Activated naive CD4-positive, alpha-beta T cell (primary cell): Measurements from ENCODE around the gene DYNC1LI1.
"Not testable (repeated sequence)": the region's sequence is repeated elsewhere in the genome, so short reads cannot be mapped to it uniquely, and the experiment has no call there.

ENCODE experiments used
- DNase-seq, 4 experiments: peaks; one replicate each; lab custom pipeline; 2025; lab: John Stamatoyannopoulos, UW

DYNC1LI1 gene

DNA sequence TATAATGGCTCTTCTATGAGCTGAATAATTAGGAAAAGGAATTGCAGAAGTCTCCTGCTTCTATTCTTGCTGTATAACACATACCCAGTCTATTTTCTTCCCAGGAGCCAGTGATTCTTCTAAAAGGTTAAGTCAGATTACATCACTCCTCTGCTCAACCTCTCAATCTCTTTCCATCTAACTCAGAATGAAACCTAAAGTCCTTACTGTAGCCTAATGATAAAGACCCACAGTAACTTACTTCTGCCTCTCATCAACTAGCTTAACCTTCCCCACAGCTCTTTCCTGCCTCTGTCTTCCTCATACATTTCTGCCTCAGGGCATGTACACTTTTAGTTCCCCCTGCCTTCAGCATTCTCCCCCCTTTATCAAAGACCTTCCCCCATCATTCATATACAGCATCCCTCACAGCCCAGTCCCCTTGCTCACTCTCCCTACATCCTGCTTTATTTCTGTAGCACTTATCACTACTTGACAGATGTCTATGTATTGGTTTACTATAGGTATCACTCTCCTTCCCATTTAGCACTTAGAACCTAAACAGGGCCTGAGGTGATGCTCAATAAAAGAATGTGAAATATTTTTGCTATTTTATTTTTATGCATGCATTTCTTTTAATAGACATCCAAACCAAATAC lies 39.5 kb downstream of the DYNC1LI1 start:
- DNase-seq: no peak

DNA sequence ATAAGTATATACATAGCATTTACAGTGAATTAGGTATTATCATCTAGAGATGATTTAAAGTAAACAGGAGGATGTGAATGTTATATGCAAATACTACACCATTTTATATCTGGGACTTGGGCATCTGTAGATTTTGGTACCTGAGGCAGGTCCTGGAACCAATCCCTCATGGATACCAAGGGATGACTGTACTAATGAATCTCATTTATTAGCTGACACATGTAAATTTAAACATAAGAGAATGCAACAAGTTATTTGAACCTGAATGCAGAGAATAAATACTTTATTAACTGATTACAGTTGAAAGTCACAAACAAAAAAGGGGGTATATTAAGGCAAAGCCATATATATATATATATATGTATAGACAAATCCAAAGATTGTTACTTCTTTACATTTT lies 44.9 kb downstream of the DYNC1LI1 start:
- no peak for DNase-seq

DNA sequence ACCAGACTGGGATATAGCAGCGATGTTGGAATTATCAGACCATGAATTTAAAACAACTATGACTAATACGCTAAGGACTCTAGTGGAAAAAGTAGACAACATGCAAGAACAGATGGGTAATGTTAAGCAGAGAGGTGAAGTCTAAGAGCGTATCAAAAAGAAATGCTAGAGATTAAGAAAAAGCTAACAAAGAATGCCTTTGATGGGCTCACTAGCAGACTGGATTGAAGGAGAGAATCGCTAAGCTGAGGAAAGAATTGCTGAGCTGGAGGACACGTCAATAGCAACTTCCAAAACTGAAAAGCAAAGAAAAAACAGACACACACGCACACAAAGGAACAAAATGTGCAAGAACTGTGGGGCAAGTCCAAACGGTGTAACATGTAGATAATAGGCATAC lies 48.0 kb downstream of the DYNC1LI1 start:
- DNase-seq: no peak

DNA sequence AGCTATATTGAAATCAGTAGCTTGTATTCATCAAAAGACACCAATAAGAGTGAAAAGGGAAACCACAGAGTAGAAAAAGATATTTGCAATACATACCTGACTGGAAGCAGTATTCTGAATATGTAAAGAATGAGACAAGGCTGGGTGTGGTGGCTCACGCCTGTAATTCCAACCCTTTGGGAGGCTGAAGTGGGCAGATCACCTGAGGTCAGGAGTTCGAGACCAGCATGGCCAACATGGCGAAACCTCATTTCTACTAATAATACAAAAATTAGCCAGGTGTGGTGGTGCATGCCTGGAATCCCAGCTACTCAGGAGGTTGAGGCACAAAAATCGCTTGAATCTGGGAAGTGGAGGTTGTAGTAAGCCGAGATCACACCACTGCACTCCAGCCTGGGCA lies 51.7 kb downstream of the DYNC1LI1 start:
- DNase-seq: not testable (repeated sequence)

DNA sequence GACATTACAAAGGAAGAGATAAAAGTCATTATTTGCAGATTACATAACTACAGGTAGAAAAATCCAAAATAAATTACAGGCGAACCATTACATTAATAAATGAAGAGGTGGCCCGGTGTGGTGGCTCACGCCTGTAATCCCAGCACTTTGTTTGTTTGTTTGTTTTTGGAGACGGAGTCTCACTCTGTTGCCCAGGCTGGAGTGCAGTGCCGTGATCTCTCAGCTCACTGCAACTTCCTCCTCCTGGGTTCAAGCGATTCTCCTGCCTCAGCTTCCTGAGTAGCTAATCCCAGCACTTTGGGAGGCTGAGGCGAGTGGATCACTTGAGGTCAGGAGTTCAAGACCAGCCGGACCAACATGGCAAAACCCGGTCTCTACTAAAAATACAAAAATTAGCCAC lies 53.9 kb downstream of the DYNC1LI1 start:
- not testable (repeated sequence) for DNase-seq

DNA sequence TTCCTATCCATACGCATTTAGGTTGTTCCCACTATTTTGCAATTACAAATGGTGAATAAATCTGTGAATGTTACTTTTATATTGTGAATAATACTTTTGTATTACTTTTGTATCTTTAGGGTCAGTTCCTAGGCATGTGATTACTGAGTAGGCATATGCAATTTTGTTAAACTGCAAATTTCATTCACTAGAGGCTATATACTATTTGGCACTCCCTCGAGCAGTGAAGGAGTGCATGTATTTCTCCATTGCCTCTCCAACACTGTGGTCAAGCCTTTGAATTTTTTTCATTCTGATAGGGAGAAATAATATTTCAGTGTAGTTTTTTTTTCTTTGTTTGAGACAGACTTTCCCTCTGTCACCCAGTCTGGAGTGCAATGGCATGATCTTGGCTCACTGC lies 59.7 kb downstream of the DYNC1LI1 start:
- no peak for DNase-seq

DNA sequence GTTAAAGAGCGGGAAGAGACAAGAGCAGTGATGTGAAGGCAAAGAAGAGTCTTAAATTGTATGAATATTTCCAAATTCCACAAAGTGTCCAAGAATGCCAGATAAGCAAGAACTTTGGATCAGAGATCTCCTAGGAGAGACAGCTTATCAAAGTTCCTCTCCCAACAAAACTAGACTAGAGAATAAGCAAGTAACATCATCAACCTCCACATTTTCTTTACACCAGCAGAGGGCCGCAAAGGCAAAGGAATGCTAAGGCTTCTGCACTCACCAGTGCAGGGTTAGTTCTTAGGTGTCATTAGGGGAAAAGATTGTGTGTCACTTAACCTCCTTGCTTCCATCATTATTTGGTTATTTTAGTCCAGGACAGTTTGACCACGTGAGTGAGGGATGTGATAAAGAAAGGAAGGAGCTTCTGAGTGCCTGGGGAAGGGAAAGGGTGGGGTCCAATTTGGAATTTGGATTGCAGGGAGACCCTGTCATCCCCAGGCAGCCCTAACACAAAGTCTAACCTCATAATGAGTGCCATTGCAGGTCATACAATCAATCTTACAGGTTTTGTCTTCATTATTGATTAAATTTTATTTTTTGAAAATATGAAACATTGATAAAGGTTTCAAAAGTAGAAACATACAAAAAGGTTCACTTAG lies 60.5 kb downstream of the DYNC1LI1 start:
- peak in 2 of 4 experiments; percentile 17 to 58 for DNase-seq

DNA sequence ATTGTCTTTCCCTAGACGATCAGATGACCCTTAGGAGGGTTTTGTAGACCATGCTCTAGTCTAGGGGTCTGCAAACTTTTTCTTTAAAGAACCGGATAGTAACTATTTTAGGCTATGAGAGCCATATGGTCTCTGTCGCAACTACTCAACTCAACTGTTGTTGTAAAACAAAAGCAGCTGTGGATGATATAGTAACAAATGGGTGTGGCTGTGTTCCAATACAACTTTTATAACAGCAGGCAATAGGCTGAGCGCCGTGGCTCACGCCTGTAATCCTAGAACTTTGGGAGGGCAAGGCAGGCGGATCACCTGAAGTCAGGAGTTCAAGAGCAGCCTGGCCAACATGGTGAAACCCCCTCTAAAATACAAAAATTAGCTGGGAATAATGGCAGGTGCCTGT lies 61.9 kb downstream of the DYNC1LI1 start:
- DNase-seq: no peak

DNA sequence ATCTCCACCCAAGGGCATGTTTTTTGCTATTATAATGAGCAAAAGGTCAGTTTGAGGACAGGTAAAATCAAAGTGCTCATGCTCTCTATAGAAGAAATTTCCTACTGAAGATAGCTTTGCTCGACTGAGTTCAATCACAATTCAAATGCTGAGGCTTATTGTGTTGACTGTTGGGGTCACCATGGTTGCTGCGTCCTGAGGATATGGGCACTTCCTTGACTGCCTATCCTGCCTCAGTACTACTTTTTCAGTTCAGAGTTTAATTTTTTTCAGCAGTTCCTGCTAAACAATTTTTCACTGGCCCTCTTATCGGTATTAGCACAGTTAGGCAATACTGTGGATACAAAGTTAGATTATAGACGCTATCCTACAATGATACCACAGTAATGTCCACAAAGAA lies 64.2 kb downstream of the DYNC1LI1 start:
- no peak for DNase-seq

DNA sequence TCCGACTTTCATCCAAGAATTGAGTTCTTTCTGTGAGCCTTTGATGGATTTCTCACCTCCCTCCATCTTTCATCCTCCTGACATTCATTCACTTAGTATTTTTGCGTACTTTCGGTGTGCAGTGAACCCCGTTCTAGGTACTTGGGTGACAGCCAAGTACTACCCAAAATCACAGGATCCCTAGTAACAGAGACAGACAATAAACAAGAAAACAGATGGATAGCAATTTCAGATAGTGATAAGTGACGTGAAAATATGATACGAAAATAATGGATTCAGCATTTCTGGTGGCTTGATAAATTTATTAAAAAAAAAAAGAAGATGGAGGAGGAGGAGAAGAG lies 67.7 kb downstream of the DYNC1LI1 start:
- no peak for DNase-seq

DNA sequence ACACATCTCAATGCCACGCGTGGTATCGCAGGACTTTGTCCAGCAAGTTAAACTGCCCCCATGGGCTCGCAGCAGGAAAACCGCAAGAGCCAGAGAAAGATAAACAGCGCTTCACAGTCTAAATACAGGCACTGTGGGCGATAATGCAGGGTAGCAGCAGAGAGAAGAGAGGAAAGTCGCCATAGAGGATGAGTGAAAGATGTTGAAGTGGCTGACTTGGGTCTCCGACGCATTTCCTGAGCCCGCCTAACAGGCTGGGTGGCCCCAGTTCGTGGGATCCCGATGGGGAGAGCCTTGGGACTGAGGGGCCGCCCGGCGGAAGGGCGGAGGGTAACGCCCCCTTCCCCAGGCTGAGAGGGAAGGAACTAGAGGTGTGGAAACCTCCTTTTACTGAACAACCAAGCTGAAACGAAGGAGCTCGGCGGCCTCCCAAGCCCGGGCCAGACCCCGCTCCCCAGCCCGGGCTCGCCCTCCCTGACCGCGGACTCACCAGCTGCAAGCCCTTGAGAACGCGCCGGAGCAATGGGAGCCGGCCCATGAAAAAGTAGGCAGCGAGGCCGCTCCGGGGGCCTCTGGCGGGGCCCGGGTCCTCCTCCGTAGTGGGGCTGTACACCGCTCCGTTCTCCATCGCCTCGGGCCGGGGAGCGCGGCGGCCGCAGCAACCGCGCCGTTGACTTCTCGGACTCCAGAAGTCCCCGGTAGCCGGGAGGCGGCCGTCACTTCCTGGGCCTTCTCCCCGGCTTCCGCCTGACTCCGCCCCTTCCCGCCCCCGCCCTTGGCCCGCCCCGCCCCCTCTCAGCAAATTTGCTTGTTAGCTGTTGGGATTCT lies 68.3 kb downstream of the DYNC1LI1 start, which contains the start of gene CMTM6:
CMTM6 (minus strand) TSS at position 735 of the 828 bp plus-strand sequence; CDS start at position 628, 107 bp downstream.
- DNase-seq: peak; percentile 34 to 75 (median 63)

DNA sequence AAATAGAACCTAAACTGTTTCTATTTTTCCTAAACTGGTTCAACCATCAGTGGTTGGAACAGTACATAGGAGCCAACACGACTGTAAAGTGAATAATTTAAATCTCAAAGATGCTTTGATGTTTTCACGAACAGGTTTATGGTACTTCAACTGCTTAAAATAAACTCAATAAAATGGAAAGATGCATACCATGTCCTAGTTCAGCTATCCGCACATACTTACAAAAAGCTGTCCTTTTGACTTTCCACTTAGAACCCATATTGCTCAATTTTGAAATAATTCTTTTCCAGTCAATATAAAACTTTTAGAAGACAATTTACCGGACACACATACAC lies 68.9 kb downstream of the DYNC1LI1 start:
- no peak for DNase-seq

DNA sequence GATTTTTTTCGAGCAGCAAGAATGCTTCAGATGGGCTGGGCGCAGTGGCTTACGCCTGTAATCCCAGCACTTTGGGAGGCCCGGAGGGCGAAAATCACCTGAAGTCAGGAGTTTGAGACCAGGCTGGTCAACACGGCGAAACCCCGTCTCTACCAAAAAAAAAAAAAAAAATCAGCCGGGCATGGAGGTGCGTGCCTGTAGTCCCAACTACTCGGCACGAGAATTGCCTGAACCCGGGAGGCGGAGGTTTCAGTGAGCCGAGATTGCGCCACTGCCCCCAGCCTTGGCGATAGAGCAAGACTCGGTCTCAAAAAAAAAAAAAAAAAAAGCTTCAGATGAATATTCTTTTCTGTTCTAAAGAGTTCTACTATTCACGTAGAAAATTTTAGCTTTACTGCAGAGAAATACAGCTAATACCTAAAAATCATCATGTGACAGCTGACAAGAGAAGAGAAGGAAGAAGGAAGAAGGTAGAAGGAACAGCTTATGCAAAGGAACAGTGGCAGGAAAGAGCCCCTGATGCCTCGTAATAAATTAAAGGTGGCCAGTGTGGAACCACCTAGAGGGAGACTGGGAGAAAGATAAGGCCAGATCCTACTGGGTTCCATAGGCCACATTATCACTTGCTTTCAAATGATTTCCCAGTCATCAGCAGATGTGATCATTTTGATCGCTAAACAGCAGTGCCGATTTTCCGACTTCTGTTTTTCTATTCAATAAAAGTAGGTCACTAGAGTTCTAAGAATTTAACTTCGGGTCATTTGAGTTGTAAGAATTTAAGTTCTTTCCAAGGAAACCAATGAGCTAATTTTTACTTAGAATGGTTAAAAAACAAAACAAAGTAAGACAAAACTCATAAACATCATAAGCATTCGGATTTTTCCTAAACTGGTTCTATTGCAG lies 69.5 kb downstream of the DYNC1LI1 start:
- DNase-seq: no peak

DNA sequence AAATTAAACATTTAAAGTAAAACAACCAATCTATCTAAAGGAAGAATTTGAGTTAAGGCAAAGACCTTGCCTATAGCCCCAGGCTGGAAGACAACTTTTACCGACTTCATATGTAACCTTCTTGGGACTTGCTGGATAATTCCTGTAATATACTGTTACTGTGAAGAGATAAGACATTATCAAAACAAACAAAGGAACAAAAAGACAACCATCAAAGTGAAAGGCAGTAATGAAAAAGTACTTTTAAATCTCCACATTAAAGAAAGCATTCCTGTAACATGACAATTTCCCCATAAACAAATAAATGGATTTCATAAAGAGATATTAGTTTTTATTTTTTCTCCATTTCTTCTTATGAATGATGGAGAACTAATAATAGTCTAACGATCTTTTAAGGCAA lies 70.4 kb downstream of the DYNC1LI1 start:
- DNase-seq: no peak

DNA sequence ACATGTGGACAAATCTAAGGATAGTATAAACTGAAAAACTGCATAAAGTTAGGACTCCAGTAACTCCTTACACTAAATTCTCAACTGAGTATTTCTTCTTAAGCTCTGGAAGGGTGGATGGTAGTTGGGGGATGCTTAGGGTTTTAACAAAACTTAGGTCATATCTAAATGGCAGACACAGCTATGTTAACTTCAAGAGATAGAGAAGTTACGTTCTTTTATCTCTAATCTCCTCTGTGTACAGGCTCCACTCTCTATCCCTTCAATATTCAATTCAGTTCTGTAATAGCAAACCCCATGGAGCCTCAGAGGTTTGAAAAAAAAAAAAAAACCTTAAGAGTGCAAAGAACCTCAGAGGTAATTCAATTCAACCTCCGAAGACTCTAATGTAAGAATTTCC lies 71.1 kb downstream of the DYNC1LI1 start:
- DNase-seq: no peak

DNA sequence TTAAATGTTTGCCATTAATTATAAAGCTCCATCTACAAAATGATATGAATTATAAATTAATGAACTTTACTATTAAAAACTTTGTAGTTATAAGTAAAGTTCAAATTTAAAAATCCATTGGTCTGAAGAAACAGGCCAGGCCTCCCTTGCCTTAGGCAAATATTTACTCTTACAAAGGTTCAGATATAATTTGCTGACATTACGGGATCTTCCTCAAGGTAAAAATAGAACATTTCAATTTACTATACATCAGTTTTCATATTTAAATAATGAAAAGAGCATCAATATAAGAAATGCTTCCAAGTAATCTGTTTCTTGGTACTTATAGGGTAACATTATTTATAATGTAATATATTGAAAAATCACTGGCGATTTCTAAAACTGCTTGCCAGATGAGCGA lies 71.7 kb downstream of the DYNC1LI1 start:
- DNase-seq: no peak

DNA sequence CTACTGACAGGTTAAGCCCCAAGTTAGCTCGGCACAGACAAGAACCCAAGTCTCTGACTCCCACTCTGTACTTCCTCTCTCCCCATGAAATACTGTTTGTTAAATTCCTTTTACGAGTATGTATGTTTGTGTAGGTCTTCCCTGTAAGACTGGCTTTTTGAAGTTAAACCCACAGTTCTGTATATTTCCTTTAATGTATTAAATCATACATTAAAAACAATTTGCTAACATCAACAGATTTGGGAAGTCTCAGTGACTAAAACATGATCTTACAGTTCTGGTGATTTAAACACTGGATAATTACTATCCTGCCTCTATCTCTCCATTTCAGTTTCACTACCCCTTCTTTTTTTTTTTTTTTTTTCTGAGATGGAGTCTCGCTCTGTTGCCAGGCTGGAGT lies 72.4 kb downstream of the DYNC1LI1 start:
- no peak for DNase-seq

DNA sequence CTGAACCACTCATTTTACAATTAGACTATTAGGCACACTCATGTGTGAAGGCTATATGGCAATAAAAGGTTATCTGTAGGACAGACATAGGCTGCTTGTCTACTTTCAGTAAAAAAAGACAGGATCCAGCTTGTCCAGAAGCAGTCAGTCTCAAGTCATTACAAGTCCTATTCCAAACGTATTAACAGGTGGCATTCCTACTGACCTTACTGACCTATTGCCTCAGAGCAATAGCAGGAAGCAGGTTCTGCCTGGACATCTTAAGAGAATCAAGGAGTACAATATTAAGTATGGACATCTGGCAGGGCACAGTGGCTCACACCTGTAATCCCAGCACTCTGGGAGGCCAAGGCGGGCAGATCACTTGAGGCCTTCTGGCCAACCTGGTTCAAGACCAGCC lies 75.0 kb downstream of the DYNC1LI1 start:
- no peak for DNase-seq

DNA sequence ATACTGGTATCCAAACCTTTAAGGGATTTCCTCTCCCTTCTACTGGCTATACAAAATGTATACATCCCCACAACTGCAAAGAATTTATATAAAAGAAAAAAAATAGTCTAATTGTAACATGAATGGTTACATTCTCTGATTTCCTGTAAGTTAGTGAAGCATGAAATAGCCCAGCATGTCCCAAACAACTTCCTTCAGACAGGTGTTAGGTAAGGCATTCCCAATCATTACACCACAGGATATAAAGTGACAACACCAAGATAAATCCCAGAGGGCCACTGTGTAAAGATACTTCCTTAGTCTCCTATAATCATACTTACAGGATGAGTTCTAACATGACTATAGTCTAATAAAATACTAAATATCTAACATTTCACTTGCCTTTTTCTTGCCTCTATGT lies 75.6 kb downstream of the DYNC1LI1 start:
- no peak for DNase-seq

DNA sequence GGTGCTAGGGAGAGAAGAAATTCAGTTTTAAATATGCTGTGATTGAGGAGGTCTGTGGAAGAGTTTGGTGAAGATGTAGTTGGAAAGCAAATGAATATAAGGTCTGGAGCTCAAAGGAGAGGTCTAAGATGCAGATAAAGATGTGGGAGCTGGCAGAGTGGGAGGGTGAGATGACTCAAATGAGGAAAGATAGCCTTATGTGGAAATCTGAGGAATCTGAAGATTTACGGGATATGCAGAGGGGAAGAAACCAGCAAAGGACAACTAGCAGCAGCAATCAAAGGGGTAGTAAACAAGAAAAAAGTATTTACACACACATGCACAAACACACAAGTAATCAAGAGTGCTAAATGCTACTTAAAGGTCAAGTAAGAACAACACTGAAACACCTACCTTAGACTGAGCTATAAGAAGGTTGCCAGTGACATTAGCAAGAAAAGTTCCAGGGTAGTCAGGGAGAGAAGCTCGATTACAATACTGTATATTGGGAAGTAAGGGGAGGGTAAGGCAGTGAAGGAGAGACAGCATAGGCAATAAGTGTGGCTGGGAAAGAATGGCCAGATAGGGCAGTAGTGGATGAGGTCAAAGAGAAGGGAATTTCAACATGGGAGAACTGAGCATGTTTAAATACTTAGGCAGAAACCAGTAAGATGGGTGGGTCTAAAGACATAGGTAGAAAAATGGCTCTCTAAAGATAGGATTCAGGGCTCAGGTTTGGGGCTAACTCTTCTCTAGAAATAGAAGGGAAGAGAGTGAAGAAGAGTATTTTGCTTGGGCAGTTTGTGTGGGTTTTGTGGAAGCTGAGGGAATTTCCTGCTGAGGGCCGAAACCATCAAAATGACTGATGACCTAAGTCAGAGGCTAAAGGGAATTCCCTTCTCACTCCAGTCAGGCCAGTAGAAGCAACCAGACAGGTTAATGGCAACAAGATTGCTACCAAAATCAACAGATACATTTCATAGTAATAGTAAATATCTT lies 76.9 kb downstream of the DYNC1LI1 start:
- DNase-seq: no peak
